GM12865 (cell line): ENCODE measurements around the gene TMEM26.

Experiments
- DNase-seq: peaks from one replicate; pipeline ENCODE4 v3.0.0; 2010; ENCODE audit warnings: low read depth
- H3K4me3 ChIP-seq: 2 replicates; pipeline ENCODE4 v1.5.1; 2011; ENCODE audit warnings: mild to moderate bottlenecking, low read depth, low read length, control low read depth
- TF ChIP-seq, protein P1 (sequence below): IDR thresholded peaks from 2 replicates; pipeline ENCODE4 v1.5.1; 2011; ENCODE audit warnings: low read length, control low read depth, low read depth, inconsistent platforms; ENCODE audit not compliant: insufficient read depth; ENCODE audit errors: missing control alignments

Gene TMEM26

GRCh38 chr10:61452655-61453641, at the start of gene TMEM26:
TSS of gene TMEM26 (minus strand) at chr10:61453381. CDS start at chr10:61453081, 300 bp downstream.
- DNase-seq, result no peak
- TF ChIP-seq, protein P1, sequence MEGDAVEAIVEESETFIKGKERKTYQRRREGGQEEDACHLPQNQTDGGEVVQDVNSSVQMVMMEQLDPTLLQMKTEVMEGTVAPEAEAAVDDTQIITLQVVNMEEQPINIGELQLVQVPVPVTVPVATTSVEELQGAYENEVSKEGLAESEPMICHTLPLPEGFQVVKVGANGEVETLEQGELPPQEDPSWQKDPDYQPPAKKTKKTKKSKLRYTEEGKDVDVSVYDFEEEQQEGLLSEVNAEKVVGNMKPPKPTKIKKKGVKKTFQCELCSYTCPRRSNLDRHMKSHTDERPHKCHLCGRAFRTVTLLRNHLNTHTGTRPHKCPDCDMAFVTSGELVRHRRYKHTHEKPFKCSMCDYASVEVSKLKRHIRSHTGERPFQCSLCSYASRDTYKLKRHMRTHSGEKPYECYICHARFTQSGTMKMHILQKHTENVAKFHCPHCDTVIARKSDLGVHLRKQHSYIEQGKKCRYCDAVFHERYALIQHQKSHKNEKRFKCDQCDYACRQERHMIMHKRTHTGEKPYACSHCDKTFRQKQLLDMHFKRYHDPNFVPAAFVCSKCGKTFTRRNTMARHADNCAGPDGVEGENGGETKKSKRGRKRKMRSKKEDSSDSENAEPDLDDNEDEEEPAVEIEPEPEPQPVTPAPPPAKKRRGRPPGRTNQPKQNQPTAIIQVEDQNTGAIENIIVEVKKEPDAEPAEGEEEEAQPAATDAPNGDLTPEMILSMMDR, result no peak
- H3K4me3 ChIP-seq, result no peak within 1 kb of the TSS

DNA sequence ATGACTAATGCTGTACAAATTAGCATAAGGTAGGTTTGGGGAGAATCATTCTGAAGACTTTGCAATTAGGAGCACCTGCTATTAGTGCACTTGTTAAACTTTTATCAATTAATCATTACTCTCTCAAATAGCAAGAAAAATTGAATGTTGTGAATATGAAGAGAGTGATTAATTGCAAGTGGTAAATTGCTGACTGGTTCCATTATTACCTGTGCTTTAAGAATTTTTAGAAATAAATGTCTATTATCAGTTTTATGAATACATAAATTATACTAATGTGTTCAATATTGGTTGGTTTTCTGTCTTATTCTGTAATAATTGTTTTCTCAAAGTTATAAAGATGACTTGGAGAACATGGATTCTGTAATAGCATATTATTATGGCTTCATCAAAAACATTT, 47.3 kb upstream of the TMEM26 start:
- DNase-seq, result no peak
- TF ChIP-seq, protein P1, result no peak

DNA sequence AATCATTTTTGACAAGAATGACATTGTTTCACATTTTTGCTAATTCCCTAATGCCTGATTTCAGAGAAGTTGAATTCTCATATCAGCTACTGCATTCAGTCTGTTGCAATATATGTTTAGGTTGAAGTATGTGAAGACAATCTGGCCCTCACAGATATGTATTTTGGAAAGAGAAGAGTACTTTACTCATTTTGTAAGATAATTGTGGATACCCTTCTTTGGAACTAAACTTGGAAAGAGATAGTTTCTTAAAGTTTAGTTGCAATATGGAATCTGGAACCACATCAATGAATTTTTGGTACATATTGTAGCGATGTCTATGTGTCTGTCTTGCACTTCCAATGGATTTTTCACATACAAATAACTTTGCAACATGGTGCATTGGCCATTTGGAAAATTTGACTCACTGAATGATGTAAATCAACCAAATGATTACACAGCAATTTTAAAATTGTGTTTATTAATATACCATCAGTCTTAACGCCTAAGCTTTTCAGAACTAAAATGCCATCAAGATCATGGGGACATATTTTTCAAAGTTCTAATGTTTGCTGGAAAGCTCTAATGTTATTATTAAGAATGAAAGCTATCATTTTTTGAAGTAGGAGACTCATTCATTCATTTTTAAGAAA, 39.3 kb upstream of the TMEM26 start:
- H3K4me3 ChIP-seq, result no peak overlapping the region
- no peak for DNase-seq
- TF ChIP-seq, protein P1, result no peak

More for the DNA sequence above, 47.3 kb upstream of the TMEM26 start:
- H3K4me3 ChIP-seq, result no peak overlapping the region

GRCh38 chr10:61487506-61487905, 34.3 kb upstream of the TMEM26 start:
- DNase-seq, result no peak
- H3K4me3 ChIP-seq, result no peak overlapping the region
- TF ChIP-seq, protein P1, result no peak

DNA sequence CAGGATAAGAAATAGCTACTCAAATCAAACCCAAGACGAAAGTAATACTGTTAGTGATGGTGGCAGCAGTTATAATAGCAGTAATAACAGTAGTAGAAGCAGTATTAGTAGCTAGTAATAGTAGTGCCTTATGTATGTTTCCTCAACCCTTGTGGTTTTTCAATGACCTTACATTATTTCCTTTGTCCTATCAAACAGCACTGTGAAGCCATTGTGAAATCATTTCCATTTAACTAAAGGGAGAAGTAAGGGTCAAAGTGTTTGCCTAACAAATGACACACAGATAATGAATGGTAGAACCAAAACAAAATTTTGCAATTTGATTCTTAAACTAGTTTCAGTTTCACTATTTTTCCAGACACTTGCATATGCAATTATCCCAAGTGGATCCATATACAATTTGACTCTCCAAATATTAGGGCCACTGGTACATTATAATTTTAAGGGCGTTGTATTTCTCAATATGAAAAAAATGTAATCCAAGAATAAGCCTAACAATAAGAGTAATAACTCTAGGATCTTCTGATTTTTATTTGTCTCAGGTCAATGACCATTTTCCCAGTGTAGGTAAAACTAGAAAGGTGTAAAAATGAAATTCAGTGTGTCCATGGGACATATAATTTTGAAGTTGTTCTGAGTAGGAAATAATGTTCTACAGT, 33.7 kb upstream of the TMEM26 start:
- no peak for DNase-seq
- TF ChIP-seq, protein P1, result no peak
- H3K4me3 ChIP-seq, result no peak overlapping the region

- DNase-seq, result no peak
- TF ChIP-seq, protein P1, result no peak
- H3K4me3 ChIP-seq, result no peak overlapping the region
Observed at GRCh38 chr10:61486251-61486650, 33.1 kb upstream of the TMEM26 start.
